Lung (tissue), 12 donors: ENCODE data around the gene CDH26. TPM values are rescaled to one million over a fixed set of nuclear protein-coding genes. Genes with fewer than 3 reads are reported as not detected.

Source experiments
- ATAC-seq: fragments of 200-7000 bp; cut with Tn5 transposase; one replicate; pipeline ENCODE4 v1.9.1; 2020; ENCODE audit warnings: moderate number of reproducible peaks; ENCODE audit not compliant: insufficient read depth, low FRiP score
- DNase-seq, 3 donors: peaks; one replicate each; pipeline ENCODE4 v3.0.0-alpha.2; 2013 to 2017
- H3K27ac ChIP-seq, 2 donors: one replicate each; pipeline ENCODE4 v1.5.1; 2013; ENCODE audit warnings: mild to moderate bottlenecking in 2 of 2, moderate library complexity in 2 of 2, control low read depth in 1 of 2, inconsistent platforms in 1 of 2, low read depth in 1 of 2, low read length in 1 of 2
- H3K27me3 ChIP-seq, 3 donors: one replicate each; pipeline ENCODE4 v1.5.1; 2013; ENCODE audit warnings: low read length in 2 of 3; ENCODE audit not compliant: control insufficient read depth in 3 of 3, insufficient read depth in 3 of 3
- H3K36me3 ChIP-seq, 4 donors: one replicate each; pipeline ENCODE4 v1.5.1; 2013; ENCODE audit warnings: low read length in 4 of 4, mild to moderate bottlenecking in 1 of 4, moderate library complexity in 1 of 4; ENCODE audit not compliant: control insufficient read depth in 4 of 4, insufficient read depth in 4 of 4
- H3K4me1 ChIP-seq, 5 donors: one replicate each; pipeline ENCODE4 v1.5.1; 2013; ENCODE audit warnings: low read length in 5 of 5, mild to moderate bottlenecking in 2 of 5, moderate library complexity in 1 of 5; ENCODE audit not compliant: control insufficient read depth in 5 of 5, insufficient read depth in 5 of 5
- H3K4me3 ChIP-seq: one replicate; pipeline ENCODE4 v1.5.1; 2013; ENCODE audit warnings: mild to moderate bottlenecking, control low read depth, moderate library complexity
- H3K9ac ChIP-seq, 2 donors: one replicate each; pipeline ENCODE4 v1.5.1; 2013; ENCODE audit warnings: low read length in 2 of 2, control low read depth in 1 of 2; ENCODE audit not compliant: insufficient read depth in 1 of 2
- H3K9me3 ChIP-seq, 4 donors: one replicate each; pipeline ENCODE4 v1.5.1; 2013; ENCODE audit warnings: low read length in 3 of 4, mild to moderate bottlenecking in 1 of 4, moderate library complexity in 1 of 4; ENCODE audit not compliant: control insufficient read depth in 4 of 4, insufficient read depth in 3 of 4
- WGBS, 2 donors: extraction: QIAGEN DNeasy Blood & Tissue Kit; methylation state at CpG; one replicate each; pipeline ENCODE4 v1.1.7; 2013; 5-methylcytosine and 5-hydroxymethylcytosine counted together
- polyA plus RNA-seq, 2 donors: library from polyadenylated mRNA; stranded (reverse); fragments of 200-250 nt; gene quantifications; one replicate each; pipeline ENCODE4 v1.2.1, GENCODE V29; 2013
- total RNA-seq, 2 donors: library from RNA; depleted of rRNA in 1 of 2; stranded (reverse); fragments of >200 nt in 1 of 2; gene quantifications; one replicate each; pipeline ENCODE4 v1.2.1, GENCODE V29; 2014 to 2021
- TF ChIP-seq, protein P1 (sequence below): IDR thresholded peaks from 2 replicates; pipeline ENCODE4 v1.5.1; 2012; ENCODE audit warnings: mild to moderate bottlenecking; ENCODE audit errors: control extremely low read depth, extremely low read depth
- donor health status: control.
- donor health status: control.
- donor health status: Bipolar disorder and iron deficiency.
- donor health status: healthy.
- donor health status: DM: yes; HTN: yes; CAD: no.

CDH26 gene
- total and polyA plus RNA-seq, 4 donors: 5.7 to 11.3 (median 7.8) TPM

DNA sequence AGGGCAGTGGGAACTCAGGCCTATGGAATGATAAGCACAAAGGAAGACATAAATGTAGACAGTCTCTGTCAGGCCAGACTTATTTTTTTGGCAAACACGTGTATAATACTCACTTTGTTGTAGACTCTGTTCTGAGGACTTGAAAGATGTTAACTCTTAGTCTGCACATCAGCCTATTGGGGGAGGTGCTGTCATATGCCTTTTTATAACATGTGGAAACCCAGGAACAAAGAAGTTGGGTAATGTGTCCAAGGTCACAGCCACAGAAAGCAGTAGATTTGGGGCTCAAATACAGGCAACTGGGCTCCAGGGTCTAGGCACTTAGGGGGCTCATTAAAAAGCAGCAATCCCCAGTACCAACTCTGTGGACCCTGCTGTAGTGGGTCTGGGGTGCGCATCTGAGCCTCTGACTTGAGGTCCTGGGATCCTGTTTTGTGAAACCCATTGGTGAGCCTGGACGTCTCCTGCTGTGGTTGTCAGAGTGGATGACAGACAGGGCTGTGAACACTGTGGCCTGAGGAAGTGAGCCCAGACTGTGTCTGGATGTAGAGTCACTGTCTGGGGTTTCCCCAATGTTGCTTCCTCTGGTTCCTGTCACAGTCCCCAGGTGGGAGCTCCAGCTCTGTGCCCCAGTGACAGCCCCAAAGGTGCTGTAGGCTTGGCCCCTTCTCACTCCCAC is 50.0 kb downstream of the CDH26 start:
- no peak for DNase-seq
- H3K27ac ChIP-seq: no peak overlapping the region
- H3K9me3 ChIP-seq: no peaks in the 10 kb centered on the region
- no peak for ATAC-seq
- no peaks in the 10 kb centered on the region for H3K27me3 ChIP-seq
- H3K36me3 ChIP-seq: peaks cover 0 to 5% (median 0%) of the 10 kb centered on the region in 4 donors
- WGBS, 2 donors: 48 to 63% methylated on average over 3 of the region's 3 CpGs
- no peak overlapping the region for H3K9ac ChIP-seq
- H3K4me3 ChIP-seq: no peak overlapping the region
- H3K4me1 ChIP-seq: no peaks in the 10 kb centered on the region
- TF ChIP-seq, protein P1, sequence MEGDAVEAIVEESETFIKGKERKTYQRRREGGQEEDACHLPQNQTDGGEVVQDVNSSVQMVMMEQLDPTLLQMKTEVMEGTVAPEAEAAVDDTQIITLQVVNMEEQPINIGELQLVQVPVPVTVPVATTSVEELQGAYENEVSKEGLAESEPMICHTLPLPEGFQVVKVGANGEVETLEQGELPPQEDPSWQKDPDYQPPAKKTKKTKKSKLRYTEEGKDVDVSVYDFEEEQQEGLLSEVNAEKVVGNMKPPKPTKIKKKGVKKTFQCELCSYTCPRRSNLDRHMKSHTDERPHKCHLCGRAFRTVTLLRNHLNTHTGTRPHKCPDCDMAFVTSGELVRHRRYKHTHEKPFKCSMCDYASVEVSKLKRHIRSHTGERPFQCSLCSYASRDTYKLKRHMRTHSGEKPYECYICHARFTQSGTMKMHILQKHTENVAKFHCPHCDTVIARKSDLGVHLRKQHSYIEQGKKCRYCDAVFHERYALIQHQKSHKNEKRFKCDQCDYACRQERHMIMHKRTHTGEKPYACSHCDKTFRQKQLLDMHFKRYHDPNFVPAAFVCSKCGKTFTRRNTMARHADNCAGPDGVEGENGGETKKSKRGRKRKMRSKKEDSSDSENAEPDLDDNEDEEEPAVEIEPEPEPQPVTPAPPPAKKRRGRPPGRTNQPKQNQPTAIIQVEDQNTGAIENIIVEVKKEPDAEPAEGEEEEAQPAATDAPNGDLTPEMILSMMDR: no peak

GRCh38 chr20:60009318-60009717 is 51.1 kb downstream of the CDH26 start:
- TF ChIP-seq, protein P1: no peak
- WGBS, 2 donors: 93 to 94% methylated on average over 13 of the region's 13 CpGs
- Histone ChIP-seq H3K9me3 (no peaks in the 10 kb centered on the region), H3K27ac (no peak overlapping the region), H3K27me3 (no peaks in the 10 kb centered on the region), H3K4me1 (no peaks in the 10 kb centered on the region), H3K4me3 (no peak overlapping the region), H3K36me3 (peaks cover 0 to 5% (median 0%) of the 10 kb centered on the region in 4 donors), H3K9ac (no peak overlapping the region)
- ATAC-seq (no peak), DNase-seq (no peak)

DNA sequence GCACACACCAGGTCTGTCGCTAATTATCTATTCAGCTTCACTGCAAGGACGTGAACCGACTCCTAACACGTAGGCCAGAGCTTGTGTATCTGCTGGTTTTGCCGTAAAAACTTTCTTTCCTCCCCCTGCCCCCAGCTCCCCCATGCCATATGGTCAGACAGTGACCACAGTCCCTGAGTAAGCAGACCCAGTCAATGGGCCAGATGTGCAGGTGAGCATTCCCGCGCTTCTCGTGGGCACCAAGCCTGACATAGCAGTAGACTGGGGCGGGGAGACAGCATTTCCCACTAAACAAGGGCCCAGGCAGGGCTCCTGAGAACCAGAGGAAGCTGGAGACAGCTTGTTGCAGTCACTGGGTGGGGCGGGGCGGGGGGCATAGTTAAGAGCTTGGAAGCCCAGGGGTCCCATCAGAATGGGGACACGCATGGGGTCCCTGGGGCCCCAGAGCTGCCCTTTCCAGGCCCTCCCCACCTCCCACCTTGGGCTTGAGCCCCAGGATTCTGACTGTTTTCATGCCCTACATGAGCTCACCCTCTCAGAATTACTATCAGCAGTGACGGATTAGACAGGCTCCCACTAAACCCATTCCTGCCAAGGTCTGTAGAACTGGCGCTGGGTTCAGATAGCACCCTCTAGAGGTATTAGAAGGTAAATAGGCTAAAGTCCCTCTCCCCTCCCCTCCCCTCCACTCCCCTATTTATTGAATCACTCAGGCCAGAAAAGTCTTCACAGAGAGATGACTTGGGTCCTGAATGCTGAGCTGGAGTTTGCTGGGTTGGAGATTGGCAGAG is 51.8 kb downstream of the CDH26 start:
- DNase-seq (no peak), ATAC-seq (peak; percentile 16)
- Histone ChIP-seq H3K27ac (no peak overlapping the region), H3K9me3 (no peaks in the 10 kb centered on the region), H3K36me3 (peaks cover 0 to 5% (median 0%) of the 10 kb centered on the region in 4 donors), H3K4me1 (no peaks in the 10 kb centered on the region), H3K27me3 (no peaks in the 10 kb centered on the region), H3K4me3 (no peak overlapping the region), H3K9ac (no peak overlapping the region)
- WGBS, 2 donors: 90 to 94% methylated on average over 14 of the region's 14 CpGs
- TF ChIP-seq, protein P1: no peak
